ENCODE results near the gene GYG2.
A peak's percentile ranks its signal among the peaks of the same experiment; 100 is the strongest.
"Not testable (repeated sequence)": the region's sequence is repeated elsewhere in the genome, so short reads cannot be mapped to it uniquely, and the experiment has no call there.

GYG2 gene

DNA sequence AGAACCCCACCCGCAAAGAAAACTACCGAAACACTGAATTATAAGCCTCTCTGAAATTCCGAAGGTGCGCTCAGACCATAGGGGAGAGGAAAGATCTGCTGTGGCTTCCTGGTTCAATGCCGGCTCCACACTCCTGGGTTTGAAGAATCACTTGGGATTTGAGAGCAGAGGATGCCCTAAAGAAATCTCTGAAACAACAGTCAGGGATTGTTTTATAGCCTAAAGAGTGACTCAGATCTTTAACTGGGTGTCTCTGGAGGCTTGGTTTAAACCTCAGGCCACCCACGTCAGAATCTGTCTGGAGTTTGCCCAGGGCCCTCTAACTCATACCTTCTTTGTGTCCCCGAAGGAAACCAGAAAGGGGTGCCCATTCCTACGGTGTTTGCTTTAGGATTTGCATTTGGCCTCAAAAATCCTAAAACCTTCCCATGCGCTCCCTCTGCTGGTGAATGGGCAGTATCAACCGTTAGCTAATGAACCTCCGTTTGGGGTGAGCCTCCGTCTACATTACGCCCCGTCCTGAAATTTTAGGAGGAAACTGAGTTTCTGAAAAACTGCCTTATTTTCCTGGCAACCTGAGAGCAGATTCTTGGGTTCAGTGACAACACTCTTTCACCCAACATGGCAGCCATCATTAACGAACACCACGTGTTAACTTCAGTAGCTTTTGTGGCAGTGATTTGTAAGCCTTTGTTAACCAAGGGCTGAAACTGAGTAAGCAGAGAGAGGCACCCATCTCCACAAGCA, 16.4 kb upstream of the GYG2 start:
- Mint-ChIP-seq H3K4me1 (peaks cover 13% of the 10 kb centered on the region), H3K27ac (peak overlapping the region; percentile 53), H3K4me3 (peak overlapping the region; percentile 35)
- peak; percentile 62 for DNase-seq
- not testable (repeated sequence) for H3K9me3 Mint-ChIP-seq; H3K27me3 Mint-ChIP-seq (ENCODE audit: low read depth, poor library complexity); H3K36me3 Mint-ChIP-seq (ENCODE audit: low read depth)
- TF ChIP-seq, protein P1, sequence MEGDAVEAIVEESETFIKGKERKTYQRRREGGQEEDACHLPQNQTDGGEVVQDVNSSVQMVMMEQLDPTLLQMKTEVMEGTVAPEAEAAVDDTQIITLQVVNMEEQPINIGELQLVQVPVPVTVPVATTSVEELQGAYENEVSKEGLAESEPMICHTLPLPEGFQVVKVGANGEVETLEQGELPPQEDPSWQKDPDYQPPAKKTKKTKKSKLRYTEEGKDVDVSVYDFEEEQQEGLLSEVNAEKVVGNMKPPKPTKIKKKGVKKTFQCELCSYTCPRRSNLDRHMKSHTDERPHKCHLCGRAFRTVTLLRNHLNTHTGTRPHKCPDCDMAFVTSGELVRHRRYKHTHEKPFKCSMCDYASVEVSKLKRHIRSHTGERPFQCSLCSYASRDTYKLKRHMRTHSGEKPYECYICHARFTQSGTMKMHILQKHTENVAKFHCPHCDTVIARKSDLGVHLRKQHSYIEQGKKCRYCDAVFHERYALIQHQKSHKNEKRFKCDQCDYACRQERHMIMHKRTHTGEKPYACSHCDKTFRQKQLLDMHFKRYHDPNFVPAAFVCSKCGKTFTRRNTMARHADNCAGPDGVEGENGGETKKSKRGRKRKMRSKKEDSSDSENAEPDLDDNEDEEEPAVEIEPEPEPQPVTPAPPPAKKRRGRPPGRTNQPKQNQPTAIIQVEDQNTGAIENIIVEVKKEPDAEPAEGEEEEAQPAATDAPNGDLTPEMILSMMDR (IDR thresholded peaks at IDR 0.05) = peak; percentile 58

DNA sequence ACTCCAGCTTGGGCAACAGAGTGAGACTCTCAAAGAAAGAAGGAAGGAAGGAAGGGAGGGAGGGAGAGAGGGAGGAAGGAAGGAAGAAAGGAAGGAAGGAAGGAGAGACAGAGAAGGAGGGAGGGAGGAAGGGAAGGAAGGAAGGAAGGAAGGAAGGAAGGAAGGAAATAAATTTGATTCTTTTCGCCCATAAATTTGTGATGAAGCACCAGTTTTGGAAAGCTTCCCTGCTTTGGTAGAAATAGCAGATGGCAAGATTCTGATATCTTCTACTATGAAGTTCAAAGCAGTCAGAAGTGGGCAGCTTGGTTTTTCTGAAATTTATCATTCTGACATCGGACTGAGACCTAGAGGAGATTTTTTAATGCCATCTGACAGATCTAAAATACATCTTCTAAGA, 11.7 kb upstream of the GYG2 start:
- Mint-ChIP-seq H3K36me3 (ENCODE audit: low read depth) (no peaks in the 10 kb centered on the region), H3K9me3 (no peaks in the 10 kb centered on the region), H3K4me3 (no peak overlapping the region), H3K27me3 (ENCODE audit: low read depth, poor library complexity) (peaks cover 7% of the 10 kb centered on the region), H3K27ac (no peak overlapping the region), H3K4me1 (peaks cover 8% of the 10 kb centered on the region)
- DNase-seq = no peak
- TF ChIP-seq, protein P1 (IDR thresholded peaks at IDR 0.05) = no peak

DNA sequence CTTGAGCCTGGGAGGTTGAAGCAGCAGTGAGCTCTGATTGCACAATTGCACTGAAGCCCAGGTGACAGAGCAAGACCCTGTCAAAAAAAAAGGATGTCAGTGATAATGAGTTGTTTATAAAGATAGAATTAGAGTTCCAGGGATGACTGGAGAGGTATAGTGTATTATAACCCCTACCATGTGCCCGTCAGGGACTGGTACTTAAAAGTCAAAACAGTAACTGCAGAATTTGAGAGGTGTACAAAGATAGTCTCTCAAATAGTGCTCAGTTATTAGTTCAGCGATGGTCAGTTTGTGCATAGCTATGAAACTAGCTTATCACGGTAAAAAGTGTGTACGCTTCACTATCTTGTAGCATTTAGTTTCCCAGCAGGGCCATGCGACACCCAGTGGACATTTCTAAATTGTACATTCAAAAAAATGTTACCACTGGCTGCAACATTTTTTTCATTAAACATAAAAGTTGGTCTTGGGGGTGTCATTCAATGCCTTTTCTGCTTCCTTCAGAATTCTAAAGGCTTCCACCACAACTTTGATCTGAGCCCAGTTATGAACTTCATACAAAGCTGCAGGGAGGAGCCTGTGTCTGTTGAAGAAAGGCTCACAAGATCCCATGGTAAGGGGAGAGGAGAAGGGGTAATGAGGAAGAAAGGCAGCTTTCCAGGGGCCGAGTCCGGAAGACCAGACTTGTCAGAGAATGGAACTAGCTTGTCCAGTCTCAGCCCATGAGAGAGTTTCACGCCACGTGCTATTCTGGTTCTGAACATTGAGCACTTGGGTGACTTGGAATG, 9.2 kb upstream of the GYG2 start:
- peaks cover 5% of the 10 kb centered on the region for H3K27me3 Mint-ChIP-seq (ENCODE audit: low read depth, poor library complexity)
- no peaks in the 10 kb centered on the region for H3K9me3 Mint-ChIP-seq
- no peak overlapping the region for H3K4me3 Mint-ChIP-seq
- TF ChIP-seq, protein P1 (IDR thresholded peaks at IDR 0.05) = no peak
- no peaks in the 10 kb centered on the region for H3K4me1 Mint-ChIP-seq
- no peak for DNase-seq
- H3K27ac Mint-ChIP-seq = no peak overlapping the region
- no peaks in the 10 kb centered on the region for H3K36me3 Mint-ChIP-seq (ENCODE audit: low read depth)

DNA sequence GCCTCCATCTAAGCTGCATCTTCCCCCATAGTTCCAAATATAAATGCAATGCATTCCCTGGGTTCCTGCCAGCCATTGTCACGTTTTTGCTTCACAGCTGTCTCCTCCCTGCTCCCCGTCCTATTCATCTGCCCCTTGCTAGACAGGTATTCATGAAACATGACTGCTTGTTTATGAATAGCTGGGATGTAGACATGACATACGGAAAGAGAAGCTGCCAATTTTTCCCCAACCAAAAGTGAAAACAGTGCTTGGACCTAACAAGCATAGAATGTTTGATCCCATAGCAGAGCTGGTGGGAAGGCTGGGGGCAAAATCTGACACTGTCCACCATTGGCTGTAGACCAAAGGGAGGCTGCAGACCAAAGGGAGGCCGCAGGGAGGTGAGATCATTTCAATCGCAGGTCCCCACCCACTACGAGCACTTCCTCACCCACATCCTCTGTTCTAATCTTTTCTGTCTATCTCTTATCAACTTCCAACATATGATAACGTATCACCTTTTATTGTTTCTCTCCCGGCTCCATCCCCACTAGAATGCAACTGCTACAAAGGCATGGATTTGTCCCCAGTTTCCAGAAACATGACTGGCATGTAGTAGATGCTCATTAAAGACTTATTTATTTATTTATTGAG, 8.5 kb upstream of the GYG2 start:
- DNase-seq = no peak
- TF ChIP-seq, protein P1 (IDR thresholded peaks at IDR 0.05) = no peak
- H3K9me3 Mint-ChIP-seq = no peaks in the 10 kb centered on the region
- H3K27ac Mint-ChIP-seq = no peak overlapping the region
- H3K27me3 Mint-ChIP-seq (ENCODE audit: low read depth, poor library complexity) = peaks cover 3% of the 10 kb centered on the region
- no peak overlapping the region for H3K4me3 Mint-ChIP-seq
- H3K36me3 Mint-ChIP-seq (ENCODE audit: low read depth) = no peaks in the 10 kb centered on the region
- no peaks in the 10 kb centered on the region for H3K4me1 Mint-ChIP-seq

DNA sequence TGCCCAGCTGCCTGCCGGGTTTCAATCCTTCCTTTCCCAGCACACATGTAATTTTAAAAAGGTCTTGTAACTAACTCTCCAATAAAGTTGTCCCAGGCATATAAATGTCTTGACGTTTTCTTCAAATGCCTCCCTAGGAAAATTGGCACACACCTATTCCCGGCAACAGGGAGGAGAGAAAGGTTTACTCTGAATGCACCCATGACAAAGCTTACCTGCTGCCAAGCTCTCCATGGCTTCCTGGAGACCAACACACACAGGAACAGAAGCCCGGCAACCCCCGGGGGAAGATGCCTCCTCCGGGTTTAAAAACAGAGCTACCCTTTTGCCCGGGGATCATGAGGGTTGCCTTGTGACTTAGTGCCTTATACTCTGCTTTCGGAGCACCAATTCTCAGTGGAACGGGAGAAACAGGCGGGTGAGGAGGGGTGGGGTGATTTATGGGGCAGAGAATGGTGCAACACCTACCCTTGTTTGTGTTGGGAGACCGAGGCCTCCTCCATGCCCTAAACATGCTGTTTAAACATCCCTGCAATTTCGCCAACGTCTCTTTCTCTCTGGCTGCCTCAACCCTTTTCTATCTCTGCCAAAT, 4.8 kb upstream of the GYG2 start:
- Mint-ChIP-seq H3K4me3 (peak overlapping the region; percentile 41), H3K9me3 (no peaks in the 10 kb centered on the region), H3K27ac (peak overlapping the region; percentile 91), H3K4me1 (no peaks in the 10 kb centered on the region), H3K36me3 (ENCODE audit: low read depth) (no peaks in the 10 kb centered on the region), H3K27me3 (ENCODE audit: low read depth, poor library complexity) (no peaks in the 10 kb centered on the region)
- TF ChIP-seq, protein P1 (IDR thresholded peaks at IDR 0.05) = no peak
- peak; percentile 19 for DNase-seq

Measured in nephron progenitor cell (in vitro differentiated cells).